GM12872 (cell line): Measurements from ENCODE around the gene RPS19BP1.

Experiments used
- CTCF ChIP-seq: IDR thresholded peaks from 3 replicates; pipeline ENCODE4 v1.5.1; 2011; ENCODE audit warnings: low read depth, mild to moderate bottlenecking, low read length, moderate library complexity; ENCODE audit not compliant: insufficient read depth

The RPS19BP1 gene, protein sequence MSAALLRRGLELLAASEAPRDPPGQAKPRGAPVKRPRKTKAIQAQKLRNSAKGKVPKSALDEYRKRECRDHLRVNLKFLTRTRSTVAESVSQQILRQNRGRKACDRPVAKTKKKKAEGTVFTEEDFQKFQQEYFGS

DNA sequence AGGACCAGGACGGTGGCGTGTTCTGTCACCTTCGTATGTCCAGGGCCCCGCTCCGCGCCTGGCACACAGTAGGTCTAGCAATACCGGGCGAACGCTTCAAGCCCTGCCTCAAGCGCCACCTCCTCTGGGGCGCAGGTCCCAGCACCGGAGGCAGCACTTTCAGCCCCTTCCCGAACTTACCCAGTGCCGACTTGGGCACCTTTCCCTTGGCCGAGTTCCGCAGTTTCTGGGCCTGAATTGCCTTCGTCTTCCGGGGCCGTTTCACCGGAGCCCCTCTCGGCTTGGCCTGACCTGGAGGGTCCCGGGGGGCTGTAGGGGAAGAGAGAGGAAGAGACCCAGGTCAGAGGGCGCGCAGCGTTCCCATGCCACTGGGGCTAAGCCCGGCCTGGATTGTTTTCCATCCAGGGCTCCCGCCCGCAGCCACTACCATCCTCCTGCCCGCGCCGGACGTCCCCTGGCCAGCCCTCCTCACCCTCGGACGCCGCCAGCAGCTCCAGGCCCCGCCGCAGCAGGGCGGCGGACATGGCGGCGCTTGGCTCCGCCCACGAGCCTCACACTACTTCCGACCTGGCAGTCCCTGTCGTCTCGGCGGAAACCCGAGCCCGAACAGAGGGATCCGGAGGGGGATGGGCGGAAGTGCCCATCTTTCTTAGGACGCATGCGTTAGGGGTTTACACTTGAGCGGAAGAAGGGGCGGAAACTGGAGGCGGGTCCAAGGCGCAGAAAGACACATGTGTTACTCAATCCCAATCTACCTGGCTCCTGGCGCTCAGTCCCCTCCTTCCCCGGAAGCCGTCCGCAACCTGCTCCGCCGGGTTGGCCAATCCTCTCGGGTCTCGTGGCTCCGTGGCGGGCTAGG lies at the start of gene RPS19BP1:
Gene RPS19BP1, minus strand, starts transcription at position 534 of the 859 bp plus-strand sequence. Its CDS starts 10 bp downstream, at position 524.
- no peak for TF ChIP-seq CTCF

- TF ChIP-seq CTCF, result no peak
Observed at GRCh38 chr22:39581303-39581702, 48.8 kb upstream of the RPS19BP1 start.

DNA sequence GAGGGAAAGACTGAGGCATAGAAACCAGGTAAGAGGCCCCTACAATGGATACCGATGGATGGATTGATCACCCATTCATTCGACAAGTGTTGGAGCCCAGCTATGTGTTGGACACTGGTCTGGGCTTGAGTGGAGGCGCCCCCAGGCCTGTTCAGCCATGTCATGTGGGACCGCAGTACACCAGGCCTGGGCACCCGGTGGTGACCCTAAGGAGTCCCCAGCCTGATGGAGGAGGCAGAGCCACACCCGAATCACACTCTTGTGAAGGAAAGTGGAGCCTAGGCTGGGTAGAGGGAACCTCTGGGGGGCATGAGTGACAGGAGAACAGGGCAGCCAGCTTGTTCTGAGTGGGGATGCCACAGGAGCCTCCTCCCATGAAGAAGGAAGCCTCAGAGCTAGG lies 48.2 kb upstream of the RPS19BP1 start:
- TF ChIP-seq CTCF, result no peak

- TF ChIP-seq CTCF, result no peak
Observed at GRCh38 chr22:39580006-39580441, 47.5 kb upstream of the RPS19BP1 start.

GRCh38 chr22:39577900-39578299 lies 45.4 kb upstream of the RPS19BP1 start:
- TF ChIP-seq CTCF, result no peak

- no peak for TF ChIP-seq CTCF
Observed at GRCh38 chr22:39577366-39577765, 44.8 kb upstream of the RPS19BP1 start.

DNA sequence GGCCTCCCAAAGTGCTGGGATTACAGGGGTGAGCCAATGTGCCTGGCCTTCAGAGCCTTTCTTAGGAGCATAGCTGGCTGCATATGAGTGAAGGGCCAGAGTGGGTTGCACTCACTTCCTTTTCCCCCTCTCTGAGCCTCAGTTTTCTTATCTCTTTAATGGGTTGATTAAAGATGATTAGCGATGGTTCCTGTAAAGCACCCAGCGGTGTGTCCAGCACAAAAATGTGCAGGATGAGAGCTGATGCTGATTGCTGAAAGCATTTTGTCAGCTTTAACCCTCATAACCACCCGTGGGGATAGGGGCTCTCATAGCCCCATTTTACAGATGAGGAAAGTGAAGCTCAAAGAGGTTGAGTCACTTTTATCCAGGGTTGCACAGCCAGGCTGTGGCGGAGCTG lies 43.5 kb upstream of the RPS19BP1 start:
- no peak for TF ChIP-seq CTCF
